HG03135 (cell line): ENCODE data around the gene CELF1.

Experiments
- ATAC-seq: cut with Tn5 transposase; IDR thresholded peaks from one replicate; pipeline ENCODE4 v1.9.1; 2021; ENCODE audit warnings: mild to moderate bottlenecking, moderate library complexity; ENCODE audit not compliant: unreplicated experiment

Gene CELF1

GRCh38 chr11:47511917-47512316 is 41.0 kb downstream of the CELF1 start:
- no peak for ATAC-seq

- no peak for ATAC-seq
These were observed 42.7 kb downstream of the CELF1 start for GRCh38 chr11:47510209-47510608.

DNA sequence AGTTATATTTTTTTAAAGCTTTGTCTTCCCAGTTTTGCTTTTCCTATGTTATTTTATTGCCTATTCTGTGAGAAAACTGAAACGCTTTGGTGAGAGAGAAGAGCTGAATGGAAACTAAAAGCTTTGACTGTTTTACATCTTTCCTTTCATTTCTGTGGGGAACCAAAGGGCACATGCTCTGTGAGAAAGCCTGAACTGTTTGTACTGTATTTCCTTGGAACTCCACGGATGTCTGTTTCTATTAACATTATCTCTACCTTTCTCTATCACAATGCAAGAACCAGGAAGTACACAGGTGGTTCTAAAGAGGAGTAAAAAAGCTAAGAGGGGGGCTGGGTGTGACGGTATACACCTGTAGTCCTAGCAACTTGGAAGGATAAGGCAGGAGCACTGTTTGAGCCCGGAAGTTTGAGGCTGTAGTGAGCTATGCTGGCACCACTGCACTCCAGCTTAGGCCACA is 43.8 kb downstream of the CELF1 start:
- no peak for ATAC-seq

DNA sequence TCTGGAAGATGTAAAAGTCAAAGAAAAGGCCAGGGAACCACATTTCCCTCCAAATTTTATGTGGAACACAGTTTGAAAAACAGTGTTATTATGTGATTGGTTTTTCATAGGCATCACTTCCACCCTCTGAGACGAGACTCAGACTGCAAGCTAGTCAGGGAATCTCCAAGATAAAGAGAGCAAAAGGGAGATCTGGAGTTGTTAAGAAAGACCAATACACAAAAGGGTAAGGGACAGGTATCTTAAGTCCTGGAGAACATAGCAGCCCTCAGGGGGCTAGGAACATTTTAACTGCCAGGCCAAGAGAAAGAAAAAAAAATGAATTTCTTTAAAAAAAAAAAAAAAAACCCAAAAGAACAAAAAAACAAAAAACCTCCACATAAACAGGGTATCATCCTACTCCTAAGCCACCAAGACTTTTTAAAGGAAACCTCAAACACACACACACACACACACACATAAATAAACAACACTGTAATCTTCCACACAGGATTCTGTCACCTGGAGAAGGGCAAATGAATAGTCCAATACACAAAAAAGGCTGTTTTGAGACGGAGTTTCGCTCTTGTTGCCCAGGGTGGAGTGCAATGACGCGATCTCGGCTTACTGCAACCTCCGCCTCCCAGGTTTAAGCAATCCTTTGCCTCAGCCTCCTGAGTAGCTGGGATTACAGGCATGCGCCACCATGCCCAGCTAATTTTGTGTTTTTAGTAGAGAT is 44.5 kb downstream of the CELF1 start:
- ATAC-seq, result no peak

DNA sequence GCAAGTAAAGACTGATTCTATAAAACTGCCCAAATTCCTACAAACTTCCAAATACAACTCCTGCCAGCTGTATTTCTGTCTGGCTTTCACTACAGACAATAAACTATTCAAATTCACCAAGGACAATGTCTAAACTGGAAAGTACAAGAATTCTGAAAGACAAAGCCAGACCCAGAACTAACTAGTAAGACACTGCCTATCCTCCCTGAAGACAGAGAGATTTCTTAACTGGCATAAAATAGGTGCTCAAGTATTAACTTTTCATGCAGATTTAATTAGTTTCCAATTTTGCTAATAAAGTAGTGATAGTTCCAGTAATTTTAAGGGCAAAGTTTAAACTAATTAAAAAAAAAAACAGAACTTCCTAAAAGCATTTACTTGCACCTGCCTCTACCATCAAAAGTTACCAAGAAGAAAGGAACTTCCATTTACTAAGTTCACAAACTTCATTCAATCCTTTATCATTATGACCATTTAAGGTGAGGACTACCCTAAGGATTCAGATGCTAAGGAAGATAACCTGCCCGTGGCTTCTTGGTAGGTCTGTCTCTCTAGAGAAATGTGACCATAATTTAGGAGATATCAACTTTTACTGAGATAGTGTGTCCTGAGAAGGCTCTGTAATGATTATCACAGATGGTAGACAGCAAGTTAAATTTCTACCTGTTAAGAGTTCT is 45.2 kb downstream of the CELF1 start:
- ATAC-seq, result no peak

DNA sequence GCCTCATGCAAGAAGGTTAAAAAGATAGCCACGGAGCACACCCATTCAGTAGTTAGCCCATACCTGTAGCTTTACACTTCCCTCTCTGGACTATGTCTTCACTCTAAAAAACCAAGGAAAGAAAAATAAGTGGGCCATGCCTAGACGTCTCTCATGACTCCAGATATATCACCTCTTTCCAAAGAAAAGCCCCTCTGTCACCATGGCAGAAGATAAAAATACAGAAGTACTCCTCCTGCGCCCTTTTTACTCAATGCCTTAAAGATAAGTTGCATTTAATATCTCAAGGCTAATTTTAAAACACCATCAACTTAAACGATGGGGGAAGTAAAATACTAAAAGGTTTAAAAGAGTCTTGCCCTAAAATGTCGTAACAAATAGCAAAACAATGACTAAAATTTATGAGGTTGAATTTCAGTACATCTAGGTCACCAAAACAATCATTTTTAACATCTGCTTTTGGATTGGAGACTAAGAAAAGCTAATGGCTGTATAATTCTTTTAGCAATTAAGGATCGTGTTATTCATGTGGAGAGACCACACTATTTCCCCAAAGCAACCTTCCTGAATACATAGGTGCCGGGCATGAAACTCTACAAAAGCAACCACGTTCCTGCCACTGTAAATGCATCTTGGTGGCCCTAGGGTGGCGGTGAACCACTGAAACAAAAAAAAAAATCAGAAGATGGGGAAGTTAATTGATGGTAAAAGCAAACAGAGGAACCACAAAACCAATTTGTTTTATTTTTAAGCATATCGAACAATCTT is 46.0 kb downstream of the CELF1 start:
- ATAC-seq, result no peak

GRCh38 chr11:47506373-47506772 is 46.6 kb downstream of the CELF1 start:
- no peak for ATAC-seq

DNA sequence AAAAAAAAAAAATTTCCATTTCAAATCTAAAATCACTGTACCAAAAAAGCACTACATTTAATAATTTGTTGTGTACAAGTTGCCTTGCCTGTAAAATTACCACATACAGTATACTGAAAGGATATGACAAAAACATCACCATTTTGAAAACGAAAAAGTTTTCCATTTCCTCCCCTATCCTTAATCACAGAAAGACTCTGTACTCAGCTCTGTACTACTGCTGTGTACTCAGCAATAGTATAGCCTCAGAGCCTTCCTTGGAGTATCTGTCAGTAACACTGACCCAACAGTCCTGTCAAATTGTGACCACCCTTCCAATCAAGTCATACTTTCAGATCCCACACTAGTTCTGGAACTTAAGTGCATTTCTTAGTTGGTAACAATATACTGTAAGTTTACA is 48.0 kb downstream of the CELF1 start:
- ATAC-seq, result no peak

- ATAC-seq, result no peak
These were observed 49.7 kb downstream of the CELF1 start for GRCh38 chr11:47503227-47503626.

DNA sequence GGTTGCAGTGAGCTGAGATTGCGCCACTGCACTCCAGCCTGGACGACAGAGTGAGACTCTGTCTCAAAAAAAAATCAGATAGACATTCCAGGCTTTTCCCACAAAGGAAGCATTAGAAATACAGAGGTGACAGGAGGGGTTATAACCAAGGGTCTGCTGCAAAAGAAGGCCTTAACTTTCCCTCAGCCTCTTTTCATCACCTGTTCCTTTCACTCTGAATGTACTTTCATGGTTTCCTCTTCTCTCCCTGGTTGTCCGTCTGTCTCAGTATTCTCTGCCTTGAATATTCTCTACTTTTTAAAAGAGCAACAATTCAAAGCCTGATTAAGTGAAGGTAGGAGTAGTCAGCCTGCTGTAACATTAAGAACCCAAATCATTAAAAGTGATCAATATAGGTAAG is 50.2 kb downstream of the CELF1 start:
- no peak for ATAC-seq

- no peak for ATAC-seq
These were observed 51.8 kb downstream of the CELF1 start for GRCh38 chr11:47501101-47501500.

DNA sequence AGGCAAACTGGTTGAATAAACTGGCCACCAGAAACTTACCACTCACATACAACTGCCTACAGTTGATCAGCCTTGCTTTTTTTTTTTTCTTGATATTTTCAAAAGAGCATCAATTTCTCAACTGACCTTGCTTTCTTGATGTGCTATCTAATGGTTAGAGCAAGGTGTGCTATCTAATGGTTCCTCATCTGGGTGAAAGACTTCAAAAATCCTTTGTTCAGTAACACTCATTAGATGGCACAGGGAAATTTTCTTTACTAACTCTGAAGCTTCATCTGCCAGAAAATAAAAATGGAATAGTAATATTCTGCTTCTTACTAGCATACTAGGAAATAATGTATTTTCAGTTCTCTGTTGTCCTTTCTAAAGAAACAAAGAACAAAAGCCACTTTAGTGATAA is 52.8 kb downstream of the CELF1 start:
- ATAC-seq, result no peak

GRCh38 chr11:47499614-47500013 is 53.3 kb downstream of the CELF1 start:
- no peak for ATAC-seq

DNA sequence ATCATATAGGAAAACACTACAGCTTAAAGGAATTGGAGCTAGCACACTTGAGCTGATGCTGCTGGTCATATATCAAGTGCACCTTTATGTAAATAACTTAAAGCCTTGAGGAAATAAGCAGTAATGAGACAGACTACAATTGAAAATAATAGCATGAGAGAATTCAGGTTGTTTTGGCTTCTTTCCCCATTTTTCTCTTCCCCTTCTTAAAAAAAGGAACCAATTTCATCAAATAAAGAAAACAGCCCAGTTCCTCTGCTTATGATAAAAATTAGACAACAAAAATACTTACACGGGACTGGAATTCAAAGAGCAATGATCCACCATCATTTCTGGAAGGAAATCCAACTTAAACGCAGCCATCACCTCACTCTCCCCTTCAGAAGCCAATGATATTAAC is 53.8 kb downstream of the CELF1 start:
- no peak for ATAC-seq

GRCh38 chr11:47498584-47499152 is 54.3 kb downstream of the CELF1 start:
- no peak for ATAC-seq

GRCh38 chr11:47498149-47498548 is 54.8 kb downstream of the CELF1 start:
- no peak for ATAC-seq

- ATAC-seq, result no peak
These were observed 56.1 kb downstream of the CELF1 start for GRCh38 chr11:47496808-47497207.

GRCh38 chr11:47495856-47496217 is 57.1 kb downstream of the CELF1 start:
- no peak for ATAC-seq

- ATAC-seq, result no peak
These were observed 57.7 kb downstream of the CELF1 start for GRCh38 chr11:47495011-47495855.

- ATAC-seq, result no peak
These were observed 63.6 kb downstream of the CELF1 start for GRCh38 chr11:47489395-47489755.
